Spinal cord (tissue), 10 donors: Measurements from ENCODE around the gene STK39. TPM values are rescaled to one million over a fixed set of nuclear protein-coding genes. Genes with fewer than 3 reads are reported as not detected.

Source experiments
- DNase-seq, 6 donors: peaks; one replicate each; pipeline versions ENCODE4 v3.0.0 to v3.0.0-alpha.2; 2013 to 2015; ENCODE audit warnings: low spot score in 6 of 6, low read depth in 4 of 6
- H3K27ac ChIP-seq: one replicate; pipeline ENCODE4 v1.5.1; 2013; ENCODE audit warnings: low read depth, low read length, control low read depth
- H3K27me3 ChIP-seq: one replicate; pipeline ENCODE4 v1.6.1; 2013; ENCODE audit warnings: low read length; ENCODE audit not compliant: control insufficient read depth, insufficient read depth
- H3K36me3 ChIP-seq: one replicate; pipeline ENCODE4 v1.6.1; 2013; ENCODE audit warnings: low read length; ENCODE audit not compliant: control insufficient read depth, insufficient read depth
- H3K4me1 ChIP-seq: one replicate; pipeline ENCODE4 v1.6.1; 2013; ENCODE audit warnings: low read length; ENCODE audit not compliant: control insufficient read depth, insufficient read depth
- H3K4me3 ChIP-seq: one replicate; pipeline ENCODE4 v1.5.1; 2013; ENCODE audit warnings: low read depth, low read length, control low read depth
- H3K9me3 ChIP-seq: one replicate; pipeline ENCODE4 v1.6.1; 2013; ENCODE audit warnings: low read length; ENCODE audit not compliant: control insufficient read depth, insufficient read depth
- WGBS: methylation state at CpG from one replicate; pipeline ENCODE4 v1.1.5; 2013; ENCODE audit warnings: missing lambda C conversion rate; ENCODE audit not compliant: insufficient coverage; 5-methylcytosine and 5-hydroxymethylcytosine counted together
- polyA plus RNA-seq, 2 donors: library from polyadenylated mRNA; unstranded; fragments of 120-200 nt; gene quantifications; one replicate each; pipeline ENCODE4 v1.2.1, GENCODE V29; 2013; ENCODE audit not compliant: insufficient read length in 2 of 2
- total RNA-seq, 2 donors: library from RNA; depleted of rRNA in 1 of 2; stranded (reverse); fragments of 120-200 nt in 1 of 2; fragments of >200 nt in 1 of 2; gene quantifications; one replicate each; pipeline versions ENCODE4 v1.2.3 to v1.2.4, GENCODE V29; 2013 to 2014
- donor health status: healthy.

Gene STK39
- total and polyA plus RNA-seq, 4 donors: 51.1 to 75.5 (median 57.7) TPM

DNA sequence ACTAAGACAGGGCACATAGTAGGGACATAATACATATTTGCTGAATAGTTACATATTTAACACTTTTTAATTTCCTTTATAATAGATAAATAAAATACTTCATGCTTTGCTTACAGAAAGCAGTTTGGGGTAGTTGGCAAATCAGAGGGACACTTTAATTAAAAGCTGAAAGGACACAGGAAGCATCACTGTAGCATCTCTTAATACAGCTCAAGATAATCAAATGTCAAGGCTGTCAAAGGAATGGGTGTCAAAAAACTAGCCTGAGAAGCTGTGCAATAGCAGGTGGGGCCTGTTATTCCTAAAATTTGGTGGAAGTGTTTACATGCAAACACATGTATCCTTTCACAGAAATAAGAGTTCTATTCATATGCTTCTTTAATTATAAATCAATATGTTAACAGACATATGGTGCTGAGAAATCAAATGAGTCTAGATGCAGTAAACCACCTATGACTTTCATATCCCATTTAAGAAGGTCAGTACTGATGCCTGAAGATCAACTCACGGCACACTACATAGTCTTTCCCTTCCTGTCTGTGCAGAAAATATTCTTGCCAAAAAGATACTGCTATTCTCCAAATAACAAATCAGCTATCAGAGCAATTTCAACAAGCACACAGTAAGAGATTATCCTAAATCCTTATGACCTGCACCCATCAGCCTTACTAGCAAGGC lies 174.6 kb downstream of the STK39 start:
- 100% methylated on average over 1 of the region's 1 CpG for WGBS
- no peak overlapping the region for H3K27ac ChIP-seq
- H3K4me1 ChIP-seq: no peaks in the 10 kb centered on the region
- H3K9me3 ChIP-seq: no peaks in the 10 kb centered on the region
- DNase-seq: no peak
- H3K4me3 ChIP-seq: no peak overlapping the region
- H3K36me3 ChIP-seq: peaks cover 4% of the 10 kb centered on the region
- H3K27me3 ChIP-seq: no peaks in the 10 kb centered on the region

DNA sequence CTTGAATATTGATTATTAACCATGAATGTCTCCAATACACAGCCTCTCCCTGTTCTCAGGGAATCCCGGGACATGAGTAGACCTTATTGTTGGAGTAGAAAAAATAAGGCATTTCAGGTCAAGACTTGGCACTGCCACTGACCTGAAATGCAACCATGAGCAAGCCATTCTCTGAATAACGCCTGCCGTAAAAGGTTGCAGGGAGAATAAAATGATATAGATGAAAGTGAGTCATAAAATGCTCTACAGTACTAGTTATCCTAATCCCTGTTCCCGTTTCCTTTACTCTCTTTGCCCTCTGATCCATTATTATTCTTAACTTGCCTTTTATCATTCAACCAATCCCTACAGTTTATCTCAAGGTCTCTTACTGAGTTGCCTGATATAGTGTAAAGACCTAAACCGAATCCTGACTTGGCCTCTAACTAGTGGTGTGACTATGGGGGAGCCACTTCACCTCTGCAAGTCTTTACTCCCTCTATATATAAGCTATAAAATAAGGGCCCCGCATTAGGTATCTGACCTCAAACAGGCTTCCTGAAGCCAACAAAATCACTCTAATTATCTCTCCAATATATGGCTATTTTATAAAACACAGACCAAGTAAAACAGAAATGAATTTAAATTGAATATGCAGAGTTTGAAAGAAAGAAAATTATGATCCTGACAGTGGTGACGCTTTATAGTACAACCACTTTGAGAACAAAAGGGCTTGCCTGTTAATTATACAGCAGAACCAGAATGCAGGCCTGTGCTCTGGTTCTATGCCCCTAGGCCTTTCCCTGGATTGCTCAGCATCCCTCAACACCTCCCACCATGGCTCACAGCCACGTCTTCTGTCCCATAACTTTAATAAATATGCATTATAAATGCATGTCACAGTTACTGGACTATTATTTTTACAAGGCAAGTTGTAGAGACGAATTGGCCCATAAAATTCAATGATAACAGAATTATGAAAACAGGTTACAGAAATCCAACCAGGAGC lies 183.1 kb downstream of the STK39 start:
- H3K27me3 ChIP-seq: no peaks in the 10 kb centered on the region
- WGBS: 86% methylated on average over 1 of the region's 9 CpGs
- H3K27ac ChIP-seq: no peak overlapping the region
- no peaks in the 10 kb centered on the region for H3K9me3 ChIP-seq
- no peak overlapping the region for H3K4me3 ChIP-seq
- no peaks in the 10 kb centered on the region for H3K36me3 ChIP-seq
- no peak for DNase-seq
- H3K4me1 ChIP-seq: no peaks in the 10 kb centered on the region

GRCh38 chr2:168062936-168063335 lies 184.5 kb downstream of the STK39 start:
- H3K9me3 ChIP-seq: no peaks in the 10 kb centered on the region
- no peaks in the 10 kb centered on the region for H3K36me3 ChIP-seq
- WGBS: no CpG with 5 or more reads among the region's 3 CpGs
- peak in 1 of 6 donors; percentile 51 for DNase-seq
- H3K27me3 ChIP-seq: no peaks in the 10 kb centered on the region
- H3K4me1 ChIP-seq: no peaks in the 10 kb centered on the region
- no peak overlapping the region for H3K4me3 ChIP-seq
- no peak overlapping the region for H3K27ac ChIP-seq

DNA sequence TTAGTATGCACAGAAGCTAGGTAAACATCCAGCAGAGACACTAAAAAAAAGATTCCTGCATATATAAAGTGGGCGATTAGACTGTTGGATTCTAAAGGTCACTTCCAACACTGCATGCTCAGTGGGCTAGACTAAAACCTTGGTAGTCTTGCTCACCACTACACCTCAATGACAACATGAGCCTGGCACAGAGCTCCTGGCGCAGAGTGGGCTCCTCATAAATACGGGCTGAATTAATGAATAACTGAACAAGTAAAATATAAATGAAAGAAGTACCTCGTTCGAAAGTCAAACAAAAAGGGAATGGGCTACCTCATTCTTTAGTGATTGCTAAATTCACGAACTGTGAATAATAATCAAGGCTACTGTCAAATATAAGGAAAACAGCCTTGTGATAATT lies 185.3 kb downstream of the STK39 start:
- no CpG with 5 or more reads among the region's 6 CpGs for WGBS

DNA sequence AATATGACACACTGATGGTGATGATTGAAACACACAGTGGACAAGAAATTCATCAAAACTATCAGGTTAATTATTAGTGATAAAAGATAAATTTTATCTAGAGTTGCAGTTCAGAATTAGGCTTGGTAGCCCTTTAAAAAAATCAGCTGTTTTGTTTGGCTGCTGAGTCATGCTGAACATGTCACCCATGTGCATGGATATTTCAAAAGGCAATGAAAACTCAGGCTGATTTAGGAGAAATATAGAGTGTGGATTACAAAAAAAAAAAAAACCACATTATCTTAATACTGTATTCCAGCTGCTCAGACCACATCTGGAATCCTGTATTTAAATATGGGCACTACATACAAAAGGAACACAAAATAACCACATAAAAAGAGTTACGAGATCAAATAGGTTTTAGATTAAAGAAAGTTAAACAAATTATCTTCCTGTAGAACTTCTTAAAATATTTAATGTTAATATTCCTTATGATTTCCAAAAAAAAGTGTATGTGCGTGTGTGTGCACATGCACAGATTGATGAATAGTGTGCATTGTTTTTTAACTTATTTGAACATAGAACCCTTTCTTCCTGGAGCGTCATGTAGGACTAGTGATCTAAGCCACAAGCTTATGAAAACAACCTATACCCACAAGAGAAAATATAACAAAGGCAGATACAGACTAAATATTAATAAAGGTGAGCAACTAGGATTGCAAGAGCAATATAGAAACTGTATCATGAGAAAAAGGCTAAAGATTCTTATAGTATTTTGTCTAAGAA lies 186.2 kb downstream of the STK39 start:
- Histone ChIP-seq H3K4me3 (no peak overlapping the region), H3K4me1 (no peaks in the 10 kb centered on the region), H3K9me3 (no peaks in the 10 kb centered on the region), H3K27me3 (no peaks in the 10 kb centered on the region), H3K27ac (no peak overlapping the region), H3K36me3 (no peaks in the 10 kb centered on the region)
- no CpG with 5 or more reads among the region's 3 CpGs for WGBS
- no peak for DNase-seq

More for the DNA sequence above, 185.3 kb downstream of the STK39 start:
- no peaks in the 10 kb centered on the region for H3K9me3 ChIP-seq
- no peaks in the 10 kb centered on the region for H3K27me3 ChIP-seq
- no peaks in the 10 kb centered on the region for H3K36me3 ChIP-seq
- DNase-seq: no peak
- H3K4me3 ChIP-seq: no peak overlapping the region
- H3K4me1 ChIP-seq: no peaks in the 10 kb centered on the region
- H3K27ac ChIP-seq: no peak overlapping the region

DNA sequence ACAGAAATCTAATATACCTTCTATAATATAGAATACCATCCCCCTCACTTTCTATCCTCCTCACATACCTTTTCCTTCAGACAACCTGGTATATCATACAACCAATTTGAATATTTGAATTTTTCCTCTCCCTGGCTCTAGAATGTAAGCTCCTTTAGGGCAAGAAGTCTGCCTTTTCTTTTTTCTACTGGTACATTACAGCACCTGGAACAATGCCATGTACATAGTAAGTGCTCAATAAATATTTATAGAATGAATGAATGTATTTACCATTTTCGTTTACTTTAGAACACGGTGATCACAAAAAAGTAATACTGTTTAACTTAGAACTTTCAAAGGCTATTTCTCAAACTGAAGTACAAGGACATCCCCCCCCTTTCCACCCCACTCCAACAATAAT lies 187.6 kb downstream of the STK39 start:
- no peak overlapping the region for H3K4me3 ChIP-seq
- no peak overlapping the region for H3K27ac ChIP-seq
- WGBS: no CpG with 5 or more reads among the region's 2 CpGs
- H3K36me3 ChIP-seq: no peaks in the 10 kb centered on the region
- DNase-seq: no peak
- no peaks in the 10 kb centered on the region for H3K9me3 ChIP-seq
- no peaks in the 10 kb centered on the region for H3K27me3 ChIP-seq
- H3K4me1 ChIP-seq: no peaks in the 10 kb centered on the region

- Histone ChIP-seq H3K36me3 (no peaks in the 10 kb centered on the region), H3K27me3 (no peaks in the 10 kb centered on the region), H3K27ac (no peak overlapping the region), H3K9me3 (no peaks in the 10 kb centered on the region), H3K4me3 (no peak overlapping the region), H3K4me1 (no peaks in the 10 kb centered on the region)
- WGBS: 97% methylated on average over 3 of the region's 3 CpGs
- DNase-seq: no peak
Observed at GRCh38 chr2:168058675-168059074, 188.7 kb downstream of the STK39 start.

GRCh38 chr2:168056242-168056787 lies 191.1 kb downstream of the STK39 start:
- H3K27me3 ChIP-seq: no peaks in the 10 kb centered on the region
- H3K4me3 ChIP-seq: no peak overlapping the region
- H3K4me1 ChIP-seq: no peaks in the 10 kb centered on the region
- H3K36me3 ChIP-seq: no peaks in the 10 kb centered on the region
- WGBS: no CpG with 5 or more reads among the region's 9 CpGs
- no peak overlapping the region for H3K27ac ChIP-seq
- no peak for DNase-seq
- H3K9me3 ChIP-seq: no peaks in the 10 kb centered on the region

GRCh38 chr2:168054657-168055056 lies 192.7 kb downstream of the STK39 start:
- no peaks in the 10 kb centered on the region for H3K4me1 ChIP-seq
- H3K36me3 ChIP-seq: no peaks in the 10 kb centered on the region
- no peak overlapping the region for H3K4me3 ChIP-seq
- no peaks in the 10 kb centered on the region for H3K27me3 ChIP-seq
- H3K27ac ChIP-seq: no peak overlapping the region
- H3K9me3 ChIP-seq: no peaks in the 10 kb centered on the region
- DNase-seq: peak in 1 of 6 donors; percentile 36
- 60% methylated on average over 1 of the region's 5 CpGs for WGBS
